ENCODE measurements around the gene NCL.

GRCh38 chr2:231497651-231498050 is 33.4 kb upstream of the NCL start:
- TF ChIP-seq, protein P1, sequence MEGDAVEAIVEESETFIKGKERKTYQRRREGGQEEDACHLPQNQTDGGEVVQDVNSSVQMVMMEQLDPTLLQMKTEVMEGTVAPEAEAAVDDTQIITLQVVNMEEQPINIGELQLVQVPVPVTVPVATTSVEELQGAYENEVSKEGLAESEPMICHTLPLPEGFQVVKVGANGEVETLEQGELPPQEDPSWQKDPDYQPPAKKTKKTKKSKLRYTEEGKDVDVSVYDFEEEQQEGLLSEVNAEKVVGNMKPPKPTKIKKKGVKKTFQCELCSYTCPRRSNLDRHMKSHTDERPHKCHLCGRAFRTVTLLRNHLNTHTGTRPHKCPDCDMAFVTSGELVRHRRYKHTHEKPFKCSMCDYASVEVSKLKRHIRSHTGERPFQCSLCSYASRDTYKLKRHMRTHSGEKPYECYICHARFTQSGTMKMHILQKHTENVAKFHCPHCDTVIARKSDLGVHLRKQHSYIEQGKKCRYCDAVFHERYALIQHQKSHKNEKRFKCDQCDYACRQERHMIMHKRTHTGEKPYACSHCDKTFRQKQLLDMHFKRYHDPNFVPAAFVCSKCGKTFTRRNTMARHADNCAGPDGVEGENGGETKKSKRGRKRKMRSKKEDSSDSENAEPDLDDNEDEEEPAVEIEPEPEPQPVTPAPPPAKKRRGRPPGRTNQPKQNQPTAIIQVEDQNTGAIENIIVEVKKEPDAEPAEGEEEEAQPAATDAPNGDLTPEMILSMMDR (IDR thresholded peaks at IDR 0.05) = no peak
- no peak for TF ChIP-seq EZH2phosphoT487 (IDR thresholded peaks at IDR 0.05; ENCODE audit: borderline replicate concordance, low read depth)
- no peak for TF ChIP-seq RFX5 (IDR thresholded peaks at IDR 0.05; ENCODE audit: low read length)
